PC-9 (cell line): ENCODE measurements around the gene PCNT.

ENCODE experiments used
- EZH2 ChIP-seq: fragments of 200-600 bp; sonication (generic); IDR thresholded peaks from 2 replicates; pipeline ENCODE4 v1.8.0; 2017; ENCODE audit warnings: antibody characterized with exemption, low read depth
- TF ChIP-seq, protein P1 (sequence below): fragments of 200-600 bp; sonication (generic); conservative IDR thresholded peaks from 2 replicates; pipeline ENCODE4 v1.6.1; 2017; ENCODE audit warnings: mixed run types, antibody characterized with exemption, mild to moderate bottlenecking, moderate library complexity

DNA sequence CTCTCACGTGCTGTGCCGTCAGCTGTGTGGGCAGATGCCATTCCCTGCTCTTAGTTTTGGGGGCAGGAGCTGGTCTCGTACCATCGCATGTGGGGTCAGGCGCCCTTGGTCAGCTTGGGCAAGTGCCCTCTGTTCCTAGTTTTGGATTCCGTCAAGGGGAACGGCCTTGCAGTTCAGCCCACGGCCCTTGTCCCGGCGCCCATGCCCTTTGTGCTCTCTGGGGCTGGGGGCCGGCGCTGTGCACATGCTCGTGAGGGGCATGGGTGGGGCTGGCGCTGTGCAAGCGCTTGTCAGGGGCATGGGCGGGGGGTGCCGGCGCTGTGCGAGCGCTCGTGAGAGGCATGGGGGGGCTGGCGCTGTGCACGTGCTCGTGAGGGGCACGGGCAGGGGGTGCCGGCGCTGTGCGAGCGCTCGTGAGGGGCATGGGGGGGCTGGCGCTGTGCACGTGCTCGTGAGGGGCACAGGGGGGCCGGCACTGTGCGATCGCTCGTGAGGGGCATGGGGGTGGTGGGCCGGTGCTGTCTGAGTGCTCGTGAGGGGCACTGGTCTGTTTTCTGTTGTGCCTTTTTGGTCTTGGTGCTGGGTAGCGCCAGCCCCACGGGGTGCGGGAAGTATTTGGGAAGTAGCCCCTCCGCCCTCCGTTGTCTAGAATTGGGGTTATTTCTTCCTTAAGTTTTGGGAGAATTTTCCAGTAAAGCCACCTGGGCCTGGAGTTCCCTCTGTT lies 105.2 kb downstream of the PCNT start:
- TF ChIP-seq EZH2 = no peak
- TF ChIP-seq, protein P1, sequence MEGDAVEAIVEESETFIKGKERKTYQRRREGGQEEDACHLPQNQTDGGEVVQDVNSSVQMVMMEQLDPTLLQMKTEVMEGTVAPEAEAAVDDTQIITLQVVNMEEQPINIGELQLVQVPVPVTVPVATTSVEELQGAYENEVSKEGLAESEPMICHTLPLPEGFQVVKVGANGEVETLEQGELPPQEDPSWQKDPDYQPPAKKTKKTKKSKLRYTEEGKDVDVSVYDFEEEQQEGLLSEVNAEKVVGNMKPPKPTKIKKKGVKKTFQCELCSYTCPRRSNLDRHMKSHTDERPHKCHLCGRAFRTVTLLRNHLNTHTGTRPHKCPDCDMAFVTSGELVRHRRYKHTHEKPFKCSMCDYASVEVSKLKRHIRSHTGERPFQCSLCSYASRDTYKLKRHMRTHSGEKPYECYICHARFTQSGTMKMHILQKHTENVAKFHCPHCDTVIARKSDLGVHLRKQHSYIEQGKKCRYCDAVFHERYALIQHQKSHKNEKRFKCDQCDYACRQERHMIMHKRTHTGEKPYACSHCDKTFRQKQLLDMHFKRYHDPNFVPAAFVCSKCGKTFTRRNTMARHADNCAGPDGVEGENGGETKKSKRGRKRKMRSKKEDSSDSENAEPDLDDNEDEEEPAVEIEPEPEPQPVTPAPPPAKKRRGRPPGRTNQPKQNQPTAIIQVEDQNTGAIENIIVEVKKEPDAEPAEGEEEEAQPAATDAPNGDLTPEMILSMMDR = no peak
